GM21723 (cell line): ENCODE data around the gene MESP1.

Source experiments
- ATAC-seq: cut with Tn5 transposase; IDR thresholded peaks from one replicate; pipeline ENCODE4 v1.9.1; 2021; ENCODE audit warnings: mild to moderate bottlenecking, moderate library complexity; ENCODE audit not compliant: unreplicated experiment

Gene MESP1

DNA sequence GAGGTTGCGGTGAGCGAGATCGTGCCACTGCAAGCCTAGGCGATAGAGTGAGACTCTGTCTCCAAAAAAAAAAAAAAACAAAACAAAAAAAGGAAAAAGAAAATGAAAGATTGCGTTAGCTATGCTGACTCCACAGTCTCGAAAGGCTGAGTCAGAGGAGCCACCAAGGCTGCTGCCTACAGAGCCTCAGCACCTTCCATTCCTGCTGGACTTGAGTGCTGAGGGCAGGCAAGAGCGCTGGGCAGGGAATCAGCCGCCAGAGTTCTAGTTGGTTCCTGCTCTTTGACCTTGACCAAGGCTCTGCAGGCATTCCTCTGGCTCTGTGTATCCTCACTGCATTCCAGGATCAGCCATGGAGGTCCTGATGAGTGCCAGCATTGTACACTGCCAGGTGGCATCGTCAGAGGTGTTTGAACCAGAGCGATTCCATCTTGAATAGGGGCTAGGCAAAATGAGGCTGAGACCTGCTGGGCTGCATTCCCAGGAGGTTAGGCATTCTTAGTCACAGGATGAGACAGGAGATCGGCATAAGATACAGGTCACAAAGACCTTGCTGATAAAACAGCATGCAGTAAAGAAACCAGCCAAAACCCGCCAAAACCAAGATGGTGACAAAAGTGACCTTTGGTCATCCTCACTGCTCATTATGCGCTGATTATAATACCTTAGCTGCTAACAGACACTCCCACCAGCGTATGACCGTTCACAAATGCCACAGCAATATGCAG, 31.0 kb upstream of the MESP1 start:
- no peak for ATAC-seq

DNA sequence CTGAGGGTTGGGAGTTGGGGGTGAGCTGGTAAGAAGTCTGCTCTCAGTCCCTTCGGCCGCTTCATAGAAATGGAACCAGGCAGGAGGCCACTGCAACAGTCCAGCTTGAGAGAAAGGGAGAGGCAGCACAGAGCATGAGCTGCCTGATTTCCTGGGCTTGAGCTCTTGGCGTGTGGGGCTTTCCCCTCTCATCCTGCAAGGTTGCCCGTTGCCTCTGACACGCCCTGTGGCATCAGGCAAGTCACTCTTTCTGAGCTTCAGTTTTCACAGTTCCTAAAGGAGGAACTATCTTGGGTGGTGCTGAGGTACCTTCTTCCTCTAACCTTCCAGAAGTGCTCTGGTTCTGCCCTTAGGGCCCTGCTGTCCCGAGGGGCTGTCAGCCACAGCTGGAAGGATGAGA, 30.0 kb upstream of the MESP1 start:
- ATAC-seq = peak; percentile 36

DNA sequence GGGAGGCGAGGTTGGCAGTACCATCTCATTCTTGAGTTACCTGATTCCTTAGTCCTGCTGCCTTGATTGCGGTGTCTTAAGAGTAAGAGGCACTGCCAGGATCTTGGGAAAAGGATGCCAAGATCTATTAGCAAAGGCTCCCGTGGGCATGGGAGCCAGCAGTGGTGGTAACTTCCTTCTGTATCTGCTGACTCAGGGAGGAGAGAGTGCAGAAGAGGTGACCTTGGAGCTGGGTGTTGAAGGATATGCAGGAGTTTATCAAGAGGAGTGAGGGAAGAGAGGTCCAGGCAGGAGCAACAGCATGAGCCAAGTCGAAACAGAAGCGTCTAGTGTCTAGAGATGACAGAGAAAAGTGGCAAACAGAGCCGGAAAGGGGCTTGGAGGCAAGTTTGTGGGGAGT, 29.6 kb upstream of the MESP1 start:
- ATAC-seq = no peak

DNA sequence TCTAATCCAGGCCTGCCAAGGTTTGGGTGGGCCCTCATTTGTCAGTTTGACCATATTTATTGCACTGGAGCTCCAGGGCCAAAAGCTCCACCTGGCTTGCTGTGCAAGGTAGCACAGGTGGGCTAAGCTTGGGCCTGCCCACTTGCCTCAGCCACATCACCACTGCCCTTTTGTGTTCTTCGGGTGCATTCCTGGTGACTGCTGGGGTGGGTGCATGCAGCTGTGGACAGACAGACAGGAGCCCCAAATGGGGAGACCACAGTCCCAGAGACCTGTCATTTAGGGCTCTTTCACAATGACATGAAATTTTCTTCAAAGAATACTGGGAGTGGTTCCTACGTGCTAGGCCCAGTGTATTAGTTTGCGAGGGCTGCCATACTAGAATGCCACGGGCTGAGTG, 27.8 kb upstream of the MESP1 start:
- ATAC-seq = no peak

DNA sequence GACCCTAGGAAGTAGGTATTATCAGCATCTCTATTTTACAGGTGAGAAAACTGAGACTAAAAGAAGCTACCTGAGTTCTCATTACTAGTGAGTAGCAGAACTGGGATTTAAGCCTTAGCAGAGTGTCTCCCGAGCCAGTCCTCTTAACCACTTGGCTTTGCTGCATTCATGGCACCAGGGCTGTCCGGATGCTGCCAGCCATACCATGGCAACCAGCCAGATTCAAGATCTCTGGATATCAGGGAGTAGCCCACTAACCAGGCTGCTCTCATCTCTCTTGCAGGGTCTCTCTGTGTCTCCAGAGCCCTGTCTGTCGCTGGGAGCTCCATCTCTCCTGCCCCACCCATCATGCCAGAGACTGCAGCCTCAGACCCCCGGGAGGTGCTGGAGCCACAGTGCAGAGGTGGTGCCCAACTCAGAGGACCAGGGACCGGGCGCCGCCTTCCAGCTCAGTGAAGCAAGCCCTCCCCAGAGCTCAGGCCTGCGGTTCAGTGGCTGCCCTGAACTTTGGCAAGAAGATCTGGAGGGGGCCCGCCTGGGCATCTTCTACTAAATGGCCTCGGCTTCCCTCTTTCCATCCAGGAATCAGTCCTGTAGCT, 26.8 kb upstream of the MESP1 start:
- ATAC-seq = no peak

DNA sequence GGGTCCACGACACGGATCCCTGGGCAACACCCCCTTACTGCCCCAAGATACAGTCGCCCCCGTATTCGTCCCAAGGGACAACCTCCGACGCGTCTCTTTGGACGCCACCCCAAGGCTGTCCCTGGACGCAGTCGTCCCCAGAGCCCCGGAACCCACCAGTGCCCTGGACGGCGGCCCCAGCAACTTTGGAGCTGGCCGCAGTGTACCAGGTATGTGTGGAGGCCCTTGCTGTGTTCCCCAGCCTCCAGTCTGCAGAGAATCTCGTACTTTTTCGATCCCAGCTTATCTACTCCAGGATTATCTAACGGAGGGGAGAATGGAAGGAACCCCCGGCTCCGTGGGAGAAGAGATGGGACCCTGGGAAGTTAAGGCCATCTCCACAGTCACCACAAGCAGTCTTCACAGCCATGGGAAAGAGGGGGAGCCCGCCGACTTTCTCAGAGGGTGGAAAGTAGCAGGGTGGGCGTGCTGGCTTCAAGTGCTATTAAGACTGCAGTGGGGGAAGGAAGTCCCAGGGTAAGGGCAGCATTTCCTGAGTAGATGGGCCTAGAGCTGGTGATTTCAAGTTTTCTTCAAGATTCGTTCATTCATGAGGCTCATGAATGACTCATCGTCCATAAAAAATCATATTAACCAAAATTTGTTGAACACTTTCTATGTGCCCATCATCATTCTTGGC, 26.2 kb upstream of the MESP1 start:
- ATAC-seq = no peak

DNA sequence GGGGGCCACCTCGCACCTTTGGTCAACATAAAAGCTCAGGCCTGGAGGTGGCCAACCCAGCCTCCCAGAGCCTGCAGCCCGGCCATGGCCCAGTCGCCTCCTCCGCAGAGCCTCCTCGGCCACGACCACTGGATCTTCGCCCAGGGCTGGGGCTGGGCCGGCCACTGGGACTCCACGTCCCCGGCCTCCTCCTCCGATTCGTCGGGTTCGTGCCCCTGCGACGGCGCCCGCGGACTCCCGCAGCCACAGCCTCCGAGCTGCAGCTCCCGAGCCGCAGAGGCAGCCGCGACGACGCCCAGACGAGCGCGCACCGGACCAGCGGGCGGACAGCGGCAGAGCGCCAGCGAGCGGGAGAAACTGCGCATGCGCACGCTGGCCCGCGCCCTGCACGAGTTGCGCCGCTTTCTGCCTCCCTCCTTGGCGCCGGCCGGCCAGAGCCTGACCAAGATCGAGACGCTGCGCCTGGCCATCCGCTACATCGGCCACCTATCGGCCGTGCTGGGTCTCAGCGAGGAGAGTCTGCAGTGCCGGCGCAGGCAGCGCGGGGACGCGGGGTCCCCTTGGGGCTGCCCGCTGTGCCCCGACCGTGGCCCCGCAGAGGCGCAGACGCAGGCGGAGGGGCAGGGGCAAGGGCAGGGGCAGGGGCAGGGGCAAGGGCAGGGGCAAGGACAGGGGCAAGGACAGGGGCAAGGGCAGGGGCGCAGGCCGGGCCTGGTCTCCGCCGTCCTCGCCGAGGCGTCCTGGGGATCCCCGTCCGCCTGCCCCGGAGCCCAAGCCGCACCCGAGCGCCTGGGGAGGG, 25.4 kb upstream of the MESP1 start, which contains the start of gene MESP2:
TSS of gene MESP2 (plus strand) at position 59 of the 799 bp plus-strand sequence. CDS start at position 85, 26 bp downstream.
- ATAC-seq = peak; percentile 58

DNA sequence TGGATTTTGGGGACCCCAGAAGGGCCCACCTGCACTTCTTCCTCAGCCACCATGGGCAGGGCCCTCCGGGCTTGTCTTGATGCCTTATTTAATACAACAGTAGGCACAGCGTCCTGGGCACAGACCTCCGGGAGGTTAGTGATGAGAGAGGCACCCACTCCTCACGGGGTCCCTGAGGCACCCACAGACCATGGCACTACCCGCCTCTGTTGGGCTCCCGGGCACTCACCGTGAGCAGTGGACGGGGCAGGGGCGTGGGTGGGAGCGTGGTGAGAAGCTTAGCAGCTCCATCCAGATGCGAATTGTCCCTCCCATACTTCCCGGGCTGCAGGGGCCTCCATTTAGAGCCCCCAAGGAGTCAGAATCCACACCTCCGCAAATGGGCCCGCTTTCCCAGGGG, 24.8 kb upstream of the MESP1 start:
- no peak for ATAC-seq

DNA sequence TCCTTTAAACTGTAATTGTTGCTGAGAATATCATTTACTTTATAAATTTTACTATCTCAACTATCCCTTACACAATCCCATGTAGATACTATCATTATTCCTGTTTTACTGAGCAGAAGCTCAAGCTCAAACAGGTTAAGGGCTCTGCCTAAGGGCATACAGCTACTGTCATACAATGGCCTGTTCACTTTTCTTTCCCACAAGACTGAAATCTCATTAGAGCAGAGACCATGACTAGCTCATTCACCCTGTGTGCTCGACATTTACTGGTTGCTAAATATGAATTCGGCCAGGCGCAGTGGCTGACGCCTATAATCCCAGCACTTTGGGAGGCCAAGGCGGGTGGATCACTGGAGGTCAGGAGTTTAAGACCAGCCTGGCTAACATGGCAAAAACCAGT, 23.4 kb upstream of the MESP1 start:
- ATAC-seq = no peak

DNA sequence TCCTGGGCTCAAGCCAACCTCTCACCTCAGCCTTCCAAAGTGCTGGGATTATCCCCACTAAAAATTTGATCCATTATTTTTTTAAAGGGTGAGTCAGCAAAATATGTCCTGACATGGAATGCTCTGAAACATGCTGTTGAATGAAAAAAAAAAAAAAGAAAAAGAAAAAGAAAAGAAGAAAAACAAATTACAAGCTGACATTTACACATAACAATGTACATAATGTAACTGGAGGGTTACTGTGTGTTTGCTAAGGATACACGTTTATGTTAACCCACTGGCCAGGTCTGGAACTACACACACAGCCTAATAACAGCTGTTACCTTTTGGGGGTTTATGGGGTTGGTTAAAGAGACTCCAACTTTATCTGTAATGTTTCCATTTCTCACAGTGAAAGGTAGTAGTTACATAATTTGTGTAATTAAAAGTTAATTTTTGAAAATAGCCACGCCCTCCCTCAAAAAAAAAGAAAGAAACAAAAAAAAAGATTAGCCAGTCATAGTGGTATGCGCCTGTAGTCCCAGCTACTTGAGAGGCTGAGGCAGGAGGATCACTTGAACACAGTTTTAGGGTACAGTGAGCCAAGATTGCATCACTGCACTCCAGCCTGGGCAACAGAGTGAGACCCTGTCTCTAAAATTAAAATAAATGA, 22.0 kb upstream of the MESP1 start:
- no peak for ATAC-seq

DNA sequence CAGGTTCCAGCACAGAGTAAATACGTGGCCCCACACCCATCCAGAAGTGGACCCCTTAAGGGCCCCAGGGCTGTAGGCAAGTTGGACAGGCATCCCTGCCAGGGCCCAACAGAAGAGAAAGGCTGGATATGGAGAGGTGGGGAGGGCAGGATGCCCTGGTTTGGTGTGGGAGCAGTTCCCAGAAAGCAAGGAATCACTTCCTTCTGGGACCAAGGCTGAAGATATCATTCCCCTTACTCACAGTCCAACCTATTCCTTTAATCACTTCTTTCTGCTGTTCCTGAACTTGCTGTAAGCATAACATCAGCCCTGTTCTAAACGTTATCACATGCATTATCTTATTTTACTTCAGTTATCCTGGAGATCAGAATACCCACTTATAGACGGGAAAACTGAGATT, 19.0 kb upstream of the MESP1 start:
- no peak for ATAC-seq

DNA sequence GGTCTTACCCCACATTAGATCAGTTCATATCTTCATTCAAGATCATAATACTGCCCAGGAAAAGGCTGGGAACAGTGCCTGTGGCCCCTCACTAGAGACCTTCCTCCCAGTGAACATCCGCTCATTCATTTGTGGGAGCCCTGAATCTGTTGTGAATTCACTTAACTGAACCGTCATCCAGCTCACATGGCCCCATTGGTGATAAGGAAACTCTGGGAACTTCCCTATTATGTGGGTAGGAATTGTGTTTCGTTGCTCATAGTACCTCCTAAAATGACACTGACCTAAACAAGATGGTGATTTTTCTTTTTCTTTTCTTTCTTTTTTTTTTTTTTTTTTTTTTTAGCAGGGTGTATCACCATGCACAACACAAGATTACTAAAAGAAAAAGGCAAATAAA, 18.3 kb upstream of the MESP1 start:
- no peak for ATAC-seq

DNA sequence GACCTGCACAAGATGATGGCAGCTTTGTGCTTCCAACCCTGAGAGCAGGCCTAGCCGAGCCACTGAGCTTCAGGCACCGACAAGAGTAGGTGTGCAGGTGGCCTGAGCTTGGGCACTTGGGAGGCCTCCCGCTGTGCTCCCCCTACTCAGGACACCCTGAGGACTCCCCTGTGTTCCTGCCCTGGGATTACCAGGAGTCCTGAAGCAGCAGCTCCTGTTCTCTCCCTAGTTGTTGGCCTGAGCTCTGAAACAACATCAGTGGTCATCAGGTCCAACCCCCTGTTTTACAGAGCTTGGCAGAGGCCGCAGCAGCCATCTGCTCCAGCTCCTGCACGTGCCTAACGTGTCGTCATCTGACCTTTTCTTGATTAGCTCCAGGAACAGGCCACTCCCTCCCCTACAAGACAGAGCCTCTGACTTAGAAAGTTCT, 17.0 kb upstream of the MESP1 start:
- no peak for ATAC-seq

DNA sequence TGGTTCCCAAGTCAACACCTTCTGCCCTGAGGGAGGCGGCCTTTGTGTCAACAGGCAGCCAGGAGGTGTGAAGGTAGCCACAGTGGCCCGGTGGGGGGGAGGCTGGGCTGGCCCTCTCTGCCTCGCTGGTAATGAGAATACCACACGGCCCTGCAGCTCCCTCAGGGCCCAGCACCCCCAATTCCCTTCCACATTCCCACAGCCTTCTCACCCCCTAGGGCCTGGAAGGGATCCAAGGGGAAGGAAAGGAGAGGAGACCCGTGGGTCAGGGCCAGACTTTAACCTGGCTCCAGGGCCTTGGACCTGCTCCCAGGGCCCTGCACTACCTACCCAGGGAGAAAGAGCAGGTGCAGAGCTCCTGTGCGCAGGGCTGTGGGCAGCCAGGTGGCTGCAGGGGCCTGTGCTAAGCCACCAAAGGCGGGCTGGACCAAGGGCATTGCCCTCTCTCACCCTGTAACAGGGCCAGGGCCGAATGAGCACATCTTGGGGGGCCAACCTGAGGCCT, 16.4 kb upstream of the MESP1 start:
- no peak for ATAC-seq

DNA sequence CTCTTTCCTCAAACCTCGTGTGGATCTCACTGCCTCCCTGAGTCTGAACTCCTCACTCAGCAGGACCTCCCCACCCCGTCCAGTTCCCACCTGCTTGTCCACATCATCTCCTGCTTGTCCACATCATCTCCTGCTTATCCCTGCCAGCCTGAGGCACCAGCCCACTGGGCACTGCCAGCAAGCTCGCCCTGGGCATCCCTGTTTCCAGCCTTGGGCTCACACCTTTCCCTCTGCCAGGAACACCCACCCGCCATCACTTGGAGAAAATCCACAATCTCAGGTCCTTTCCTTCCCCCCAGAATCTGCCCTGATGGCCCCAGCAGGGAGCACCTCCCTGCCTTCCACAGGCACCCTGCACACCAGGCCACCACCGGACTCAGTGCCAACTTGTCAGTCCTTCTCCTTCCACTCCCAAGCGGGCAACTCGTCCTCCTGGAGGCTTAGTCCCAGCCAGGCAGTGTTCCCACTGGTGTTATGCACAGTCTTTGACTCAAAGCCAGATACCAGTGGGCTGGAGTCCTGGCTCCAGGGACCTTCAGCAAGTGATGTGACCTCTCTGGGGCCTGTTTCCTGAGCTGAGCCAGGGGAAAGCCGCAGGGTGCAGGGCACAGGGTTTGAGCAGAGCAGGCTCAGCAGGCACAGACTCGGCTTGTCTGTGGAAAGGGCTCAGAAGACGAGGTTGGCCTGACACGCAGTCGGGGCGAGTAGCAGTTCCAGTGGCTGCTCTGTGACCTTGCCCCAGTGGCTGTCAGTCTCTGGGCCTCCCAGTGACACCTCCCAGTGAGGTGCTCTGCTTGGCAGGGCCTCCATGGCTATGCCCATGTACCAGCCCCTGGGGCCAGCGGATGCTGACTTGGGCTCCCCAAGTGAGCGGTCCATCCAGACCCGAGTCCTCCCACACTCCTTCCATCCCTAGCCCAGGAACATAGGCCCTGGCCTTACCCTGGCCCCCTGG, 15.6 kb upstream of the MESP1 start:
- ATAC-seq = no peak

DNA sequence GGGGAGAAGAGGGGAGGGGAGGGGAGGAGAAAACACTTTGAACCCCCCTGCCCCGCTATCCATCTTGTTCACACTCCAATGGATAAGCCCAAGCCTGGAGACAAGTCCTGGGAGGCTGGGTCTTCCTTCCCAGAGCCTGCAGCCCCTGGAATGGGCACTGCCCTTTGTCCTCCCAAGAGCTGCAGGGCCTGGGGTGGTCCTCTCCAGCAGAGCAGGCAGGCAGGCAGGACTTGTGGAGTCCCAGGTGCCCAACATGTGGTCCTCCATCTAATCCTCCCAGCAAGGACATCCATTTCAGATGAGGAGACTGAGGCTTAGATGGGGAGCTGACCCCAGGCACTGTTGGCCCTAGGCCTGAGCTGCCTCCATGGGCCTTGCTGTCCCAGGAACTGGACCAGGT, 14.6 kb upstream of the MESP1 start:
- no peak for ATAC-seq

DNA sequence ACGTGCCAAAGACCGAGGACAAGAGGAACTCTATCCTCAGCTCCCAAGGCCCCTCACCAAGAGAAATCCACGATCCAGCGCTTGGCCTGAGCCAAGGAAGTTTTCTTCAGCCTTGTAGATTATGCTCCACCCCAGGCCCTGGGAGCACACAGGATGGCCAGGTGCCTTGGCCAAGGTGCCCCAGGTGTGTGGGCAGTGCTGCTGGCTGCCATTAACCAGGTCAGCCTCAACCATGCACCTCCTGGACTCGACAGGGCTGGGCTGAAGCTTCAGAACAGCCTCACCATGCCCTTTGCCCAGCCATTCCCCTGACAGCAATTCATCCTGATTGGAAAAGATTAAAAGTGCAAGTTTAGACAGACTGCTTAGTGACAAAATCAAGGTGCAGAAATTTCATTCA, 10.9 kb upstream of the MESP1 start:
- no peak for ATAC-seq

DNA sequence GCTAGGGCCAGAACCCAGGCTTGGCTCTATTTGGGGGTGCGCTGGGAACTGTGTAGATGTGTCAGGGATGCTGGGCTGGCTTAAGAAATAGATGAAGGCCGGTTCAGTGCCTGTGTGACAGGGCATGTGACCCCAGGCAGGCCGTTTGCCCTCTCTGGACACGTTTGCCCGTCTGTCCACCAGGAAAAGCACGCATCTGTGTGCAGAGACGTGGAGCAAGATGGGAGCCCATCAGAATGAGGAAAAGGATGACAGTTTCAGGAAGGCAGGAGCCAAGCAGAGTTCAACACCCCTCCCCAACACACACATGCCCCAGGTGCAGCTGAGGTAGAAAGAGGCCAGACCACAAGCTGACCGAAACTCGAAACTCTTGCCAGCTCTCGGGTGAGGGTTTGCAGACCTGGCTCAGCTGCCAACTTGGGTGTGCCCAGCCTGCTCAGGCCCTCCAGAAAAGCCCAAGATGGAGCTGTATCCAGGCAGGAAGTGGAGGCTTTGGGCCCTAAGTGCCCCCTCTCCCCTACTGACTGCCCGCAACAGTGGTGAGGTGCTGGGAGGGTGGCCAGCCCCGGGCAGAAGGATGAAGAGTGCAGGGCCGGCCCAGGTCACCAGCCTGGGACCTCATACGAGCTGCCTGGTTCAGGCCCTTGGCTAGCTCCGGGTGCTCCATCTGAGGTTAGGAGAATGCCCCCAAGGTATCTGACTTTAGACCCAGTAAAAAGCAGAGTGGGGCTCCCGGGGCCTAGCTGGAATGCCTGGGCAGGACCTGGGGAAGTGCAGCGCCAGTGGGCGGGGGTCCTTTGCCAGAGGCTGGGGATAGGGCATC, 10.2 kb upstream of the MESP1 start:
- no peak for ATAC-seq
